CD8-positive, alpha-beta memory T cell (primary cell): ENCODE measurements around the gene RAB40B. TPM values are rescaled to one million over a fixed set of nuclear protein-coding genes. Genes with fewer than 3 reads are reported as not detected.
"Not testable (repeated sequence)": the region's sequence is repeated elsewhere in the genome, so short reads cannot be mapped to it uniquely, and the experiment has no call there.

ENCODE experiments used
- CTCF ChIA-PET: fragments of 350-600 bp; sonication (Branson Sonifier 250); formaldehyde crosslinking; loops from one replicate; lab custom pipeline; 2021; ENCODE audit warnings: antibody characterized with exemption; lab: Charles Lee
- POLR2A ChIA-PET: fragments of 350-600 bp; sonication (Branson Sonifier 250); formaldehyde crosslinking; loops from one replicate; lab custom pipeline; 2021; ENCODE audit warnings: antibody characterized with exemption; lab: Charles Lee
- DNase-seq, 5 donors: peaks; one replicate each; pipeline versions ENCODE4 v3.0.0 to v3.0.0-alpha.2; 2020 to 2022; ENCODE audit warnings: mixed read lengths in 1 of 5
- H3K27ac ChIP-seq: one replicate; pipeline ENCODE4 v1.7.0; 2013; ENCODE audit warnings: low read depth, mild to moderate bottlenecking, low read length, moderate library complexity
- H3K27me3 ChIP-seq: 2 replicates; pipeline ENCODE4 v1.7.0; 2013; ENCODE audit warnings: low read length, mild to moderate bottlenecking; ENCODE audit not compliant: insufficient read depth, poor library complexity, severe bottlenecking
- H3K36me3 ChIP-seq: 2 replicates; pipeline ENCODE4 v1.7.0; 2013; ENCODE audit warnings: mild to moderate bottlenecking, low read length, moderate library complexity; ENCODE audit not compliant: insufficient read depth
- H3K4me1 ChIP-seq: 2 replicates; pipeline ENCODE4 v1.7.0; 2013; ENCODE audit warnings: mild to moderate bottlenecking, low read length, moderate library complexity; ENCODE audit not compliant: insufficient read depth
- H3K4me3 ChIP-seq: 2 replicates; pipeline ENCODE4 v1.7.0; 2013; ENCODE audit warnings: mild to moderate bottlenecking, low read length
- H3K9me3 ChIP-seq: 2 replicates; pipeline ENCODE4 v1.7.0; 2013; ENCODE audit warnings: mild to moderate bottlenecking, low read length
- H3K27ac Mint-ChIP-seq, 8 donors: one replicate each; pipeline ENCODE4 v1.8.0; 2020 to 2021; ENCODE audit warnings: mixed read lengths in 8 of 8, mild to moderate bottlenecking in 6 of 8, inconsistent platforms in 3 of 8, moderate library complexity in 3 of 8
- H3K27me3 Mint-ChIP-seq, 2 donors: one replicate each; pipeline ENCODE4 v1.8.0; 2020 to 2021; ENCODE audit warnings: mixed read lengths in 2 of 2, mild to moderate bottlenecking in 1 of 2, moderate library complexity in 1 of 2
- H3K36me3 Mint-ChIP-seq, 3 donors: one replicate each; pipeline ENCODE4 v1.8.0; 2020 to 2021; ENCODE audit warnings: mixed read lengths in 3 of 3, inconsistent platforms in 1 of 3, mild to moderate bottlenecking in 1 of 3
- H3K4me1 Mint-ChIP-seq, 3 donors: one replicate each; pipeline ENCODE4 v1.8.0; 2020 to 2021; ENCODE audit warnings: mixed read lengths in 3 of 3, inconsistent platforms in 1 of 3, mild to moderate bottlenecking in 1 of 3
- H3K4me3 Mint-ChIP-seq, 7 donors: one replicate each; pipeline ENCODE4 v1.8.0; 2020 to 2021; ENCODE audit warnings: mixed read lengths in 7 of 7, mild to moderate bottlenecking in 6 of 7, moderate library complexity in 4 of 7, inconsistent platforms in 2 of 7
- H3K9me3 Mint-ChIP-seq, 5 donors: one replicate each; pipeline ENCODE4 v1.8.0; 2020 to 2022; ENCODE audit warnings: mixed read lengths in 5 of 5, mild to moderate bottlenecking in 3 of 5, moderate library complexity in 2 of 5, inconsistent platforms in 1 of 5
- polyA plus RNA-seq: library from polyadenylated mRNA; unstranded; fragments of 300-500 nt; fragmentation: Illumina TruSeq; gene quantifications from one replicate; pipeline ENCODE4 v1.2.3, GENCODE V29; 2021
- total RNA-seq, 2 experiments: library from RNA; stranded (reverse); gene quantifications; one replicate each; pipeline ENCODE4 v1.2.3, GENCODE V29; 2021

The RAB40B gene
- 1 to 10 TPM; 3.2 to 4.0 TPM for total RNA-seq
- polyA plus RNA-seq = 4.3 TPM

GRCh38 chr17:82698065-82698973 lies at the start of gene RAB40B:
Gene RAB40B, minus strand, starts transcription at chr17:82698698. Its CDS starts 102 bp downstream, at chr17:82698596.
- H3K27me3 Mint-ChIP-seq = peaks cover 0 to 6% of the 10 kb centered on the region in 2 donors
- H3K36me3 ChIP-seq = no peaks in the 10 kb centered on the region
- H3K9me3 ChIP-seq = no peaks in the 10 kb centered on the region
- peak; percentile 98 to 99 (median 99) for DNase-seq
- POLR2A ChIA-PET = interaction anchor here (1.1 kb wide), 1 partner anchor 19 kb away, joined by 4 read pairs; the partner anchor contains the start of gene FN3KRP
- peaks cover 10% of the 10 kb centered on the region for H3K4me1 ChIP-seq
- H3K4me3 Mint-ChIP-seq = peak within 1 kb of the TSS; percentile 86 to 93 (median 88)
- peaks cover 4 to 15% (median 6%) of the 10 kb centered on the region in 3 donors for H3K4me1 Mint-ChIP-seq
- no peaks in the 10 kb centered on the region for H3K27me3 ChIP-seq
- H3K9me3 Mint-ChIP-seq = peaks cover 5 to 14% (median 10%) of the 10 kb centered on the region in 5 donors
- no peak within 1 kb of the TSS for H3K27ac ChIP-seq
- peak within 1 kb of the TSS in 6 of 8 donors; percentile 4 to 92 (median 78) for H3K27ac Mint-ChIP-seq
- peaks cover 4 to 11% (median 5%) of the 10 kb centered on the region in 3 donors for H3K36me3 Mint-ChIP-seq
- CTCF ChIA-PET = interaction anchor here (1.4 kb wide), 1 partner anchor 13 kb away, joined by 4 read pairs; no protein-coding TSS in a partner anchor
- H3K4me3 ChIP-seq = peak within 1 kb of the TSS; percentile 67

- H3K36me3 Mint-ChIP-seq = peaks cover 9 to 19% (median 18%) of the 10 kb centered on the region in 3 donors
- no peak overlapping the region for H3K27ac ChIP-seq
- CTCF ChIA-PET = no interaction called here
- DNase-seq = no peak
- peaks cover 5 to 10% (median 8%) of the 10 kb centered on the region in 5 donors for H3K9me3 Mint-ChIP-seq
- POLR2A ChIA-PET = no interaction called here
- H3K36me3 ChIP-seq = peaks cover 7% of the 10 kb centered on the region
- H3K4me1 Mint-ChIP-seq = peaks cover 0 to 4% (median 0%) of the 10 kb centered on the region in 3 donors
- H3K27me3 ChIP-seq = no peaks in the 10 kb centered on the region
- H3K27ac Mint-ChIP-seq = no peak overlapping the region
- no peaks in the 10 kb centered on the region for H3K9me3 ChIP-seq
- no peak overlapping the region for H3K4me3 ChIP-seq
- no peaks in the 10 kb centered on the region for H3K27me3 Mint-ChIP-seq
- H3K4me1 ChIP-seq = no peaks in the 10 kb centered on the region
- peak overlapping the region in 1 of 7 donors; percentile 60 for H3K4me3 Mint-ChIP-seq
These were observed 47.0 kb upstream of the RAB40B start for GRCh38 chr17:82745524-82745923.

- H3K9me3 ChIP-seq, H3K4me3 Mint-ChIP-seq, H3K4me3 ChIP-seq, H3K4me1 ChIP-seq, CTCF ChIA-PET, H3K27ac ChIP-seq, H3K27me3 ChIP-seq, DNase-seq, H3K4me1 Mint-ChIP-seq, POLR2A ChIA-PET, H3K27me3 Mint-ChIP-seq, H3K27ac Mint-ChIP-seq: not testable (repeated sequence)
- Mint-ChIP-seq H3K36me3 (peaks cover 10 to 27% (median 24%) of the 10 kb centered on the region in 3 donors), H3K9me3 (peaks cover 5 to 11% (median 8%) of the 10 kb centered on the region in 5 donors)
- H3K36me3 ChIP-seq = peaks cover 14% of the 10 kb centered on the region
These were observed 46.2 kb upstream of the RAB40B start for GRCh38 chr17:82744736-82745135.

- no peak overlapping the region for H3K4me3 Mint-ChIP-seq
These were observed 45.1 kb upstream of the RAB40B start for GRCh38 chr17:82743344-82744219.

GRCh38 chr17:82740906-82741759 lies 42.6 kb upstream of the RAB40B start:
- CTCF ChIA-PET = interaction anchor here (0.6 kb wide), 1 partner anchor 253 kb away, joined by 3 read pairs; no protein-coding TSS in a partner anchor
- no peaks in the 10 kb centered on the region for H3K9me3 ChIP-seq
- DNase-seq = no peak
- H3K4me1 ChIP-seq = no peaks in the 10 kb centered on the region
- no peak overlapping the region for H3K4me3 Mint-ChIP-seq
- H3K27me3 Mint-ChIP-seq = no peaks in the 10 kb centered on the region
- H3K9me3 Mint-ChIP-seq = peaks cover 5 to 11% (median 7%) of the 10 kb centered on the region in 5 donors
- peaks cover 10 to 28% (median 24%) of the 10 kb centered on the region in 3 donors for H3K36me3 Mint-ChIP-seq
- H3K36me3 ChIP-seq = peaks cover 14% of the 10 kb centered on the region
- POLR2A ChIA-PET = no interaction called here
- peaks cover 0 to 1% (median 0%) of the 10 kb centered on the region in 3 donors for H3K4me1 Mint-ChIP-seq
- no peak overlapping the region for H3K27ac ChIP-seq
- no peak overlapping the region for H3K4me3 ChIP-seq
- no peak overlapping the region for H3K27ac Mint-ChIP-seq
- H3K27me3 ChIP-seq = no peaks in the 10 kb centered on the region

More at GRCh38 chr17:82743344-82744219, 45.1 kb upstream of the RAB40B start:
- H3K4me3 ChIP-seq = no peak overlapping the region
- Mint-ChIP-seq H3K27me3 (no peaks in the 10 kb centered on the region), H3K27ac (no peak overlapping the region), H3K9me3 (peaks cover 5 to 11% (median 8%) of the 10 kb centered on the region in 5 donors), H3K4me1 (no peaks in the 10 kb centered on the region), H3K36me3 (peaks cover 10 to 27% (median 26%) of the 10 kb centered on the region in 3 donors)
- H3K27ac ChIP-seq = no peak overlapping the region
- no peaks in the 10 kb centered on the region for H3K4me1 ChIP-seq
- no peaks in the 10 kb centered on the region for H3K27me3 ChIP-seq
- POLR2A ChIA-PET = no interaction called here
- H3K9me3 ChIP-seq = no peaks in the 10 kb centered on the region
- peaks cover 14% of the 10 kb centered on the region for H3K36me3 ChIP-seq
- CTCF ChIA-PET = no interaction called here
- DNase-seq = no peak

GRCh38 chr17:82737967-82738877 lies 39.7 kb upstream of the RAB40B start:
- Mint-ChIP-seq H3K4me3 (peak overlapping the region in 1 of 7 donors; percentile 53), H3K27me3 (no peaks in the 10 kb centered on the region), H3K36me3 (peaks cover 10 to 30% (median 25%) of the 10 kb centered on the region in 3 donors), H3K27ac (no peak overlapping the region), H3K4me1 (peaks cover 0 to 7% (median under 1%) of the 10 kb centered on the region in 3 donors), H3K9me3 (peaks cover 2 to 11% (median 7%) of the 10 kb centered on the region in 5 donors)
- no peaks in the 10 kb centered on the region for H3K9me3 ChIP-seq
- H3K4me1 ChIP-seq = no peaks in the 10 kb centered on the region
- ChIA-PET CTCF (no interaction called here), POLR2A (no interaction called here)
- H3K36me3 ChIP-seq = peaks cover 14% of the 10 kb centered on the region
- no peak overlapping the region for H3K4me3 ChIP-seq
- DNase-seq = no peak
- no peaks in the 10 kb centered on the region for H3K27me3 ChIP-seq
- H3K27ac ChIP-seq = peak overlapping the region; percentile 38
